PFSK-1 (cell line): ENCODE data around the gene APEH.

ENCODE experiments used
- FOXP2 ChIP-seq: optimal IDR thresholded peaks from 2 replicates; pipeline ENCODE3; 2011; ENCODE audit warnings: borderline replicate concordance, control low read depth, inconsistent platforms; ENCODE audit not compliant: insufficient read depth; ENCODE audit errors: extremely low read length, extremely low read depth
- POLR2AphosphoS5 ChIP-seq: IDR thresholded peaks from 2 replicates; pipeline ENCODE4 v1.6.1; 2012; ENCODE audit warnings: low read depth, mild to moderate bottlenecking, control low read depth, low read length, moderate library complexity
- SIN3A ChIP-seq: IDR thresholded peaks from 2 replicates; pipeline ENCODE4 v1.6.1; 2012; ENCODE audit warnings: mild to moderate bottlenecking, low read length, moderate library complexity, borderline replicate concordance; ENCODE audit not compliant: insufficient read depth
- TAF1 ChIP-seq: IDR thresholded peaks from 2 replicates; pipeline ENCODE4 v1.6.1; 2012; ENCODE audit warnings: low read length, control low read depth, borderline replicate concordance; ENCODE audit not compliant: insufficient read depth
- TF ChIP-seq, protein P1 (sequence below), 2 experiments: IDR thresholded peaks; 2 replicates each; pipeline versions ENCODE4 v1.6.1 to v1.8.0; 2011 to 2012; ENCODE audit warnings: low read depth in 2 of 2, low read length in 2 of 2, control low read depth in 1 of 2, inconsistent platforms in 1 of 2, mild to moderate bottlenecking in 1 of 2, moderate library complexity in 1 of 2; ENCODE audit not compliant: insufficient read depth in 1 of 2

APEH gene

DNA sequence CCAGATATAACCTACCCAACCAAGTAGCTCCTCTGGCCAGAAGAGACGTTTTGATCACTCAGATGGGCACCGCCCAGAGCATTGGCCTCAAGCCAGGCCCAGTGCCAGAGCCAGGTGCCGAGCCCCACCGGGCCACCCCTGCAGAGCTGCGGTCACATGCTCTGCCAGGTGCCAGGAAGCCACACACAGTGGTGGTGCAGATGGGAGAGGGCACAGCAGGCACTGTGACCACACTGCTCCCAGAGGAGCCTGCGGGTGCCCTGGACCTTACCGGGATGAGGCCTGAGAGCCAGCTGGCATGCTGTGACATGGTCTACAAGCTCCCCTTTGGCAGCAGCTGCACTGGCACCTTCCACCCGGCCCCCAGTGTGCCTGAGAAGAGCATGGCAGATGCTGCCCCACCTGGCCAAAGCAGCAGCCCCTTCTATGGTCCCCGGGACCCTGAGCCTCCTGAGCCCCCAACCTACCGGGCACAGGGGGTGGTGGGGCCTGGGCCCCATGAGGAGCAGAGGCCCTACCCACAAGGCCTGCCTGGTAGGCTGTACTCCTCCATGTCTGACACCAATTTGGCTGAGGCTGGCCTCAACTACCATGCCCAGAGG, 19.1 kb upstream of the APEH start:
- TF ChIP-seq TAF1 = no peak
- TF ChIP-seq FOXP2 = no peak
- TF ChIP-seq SIN3A = no peak
- TF ChIP-seq, protein P1, sequence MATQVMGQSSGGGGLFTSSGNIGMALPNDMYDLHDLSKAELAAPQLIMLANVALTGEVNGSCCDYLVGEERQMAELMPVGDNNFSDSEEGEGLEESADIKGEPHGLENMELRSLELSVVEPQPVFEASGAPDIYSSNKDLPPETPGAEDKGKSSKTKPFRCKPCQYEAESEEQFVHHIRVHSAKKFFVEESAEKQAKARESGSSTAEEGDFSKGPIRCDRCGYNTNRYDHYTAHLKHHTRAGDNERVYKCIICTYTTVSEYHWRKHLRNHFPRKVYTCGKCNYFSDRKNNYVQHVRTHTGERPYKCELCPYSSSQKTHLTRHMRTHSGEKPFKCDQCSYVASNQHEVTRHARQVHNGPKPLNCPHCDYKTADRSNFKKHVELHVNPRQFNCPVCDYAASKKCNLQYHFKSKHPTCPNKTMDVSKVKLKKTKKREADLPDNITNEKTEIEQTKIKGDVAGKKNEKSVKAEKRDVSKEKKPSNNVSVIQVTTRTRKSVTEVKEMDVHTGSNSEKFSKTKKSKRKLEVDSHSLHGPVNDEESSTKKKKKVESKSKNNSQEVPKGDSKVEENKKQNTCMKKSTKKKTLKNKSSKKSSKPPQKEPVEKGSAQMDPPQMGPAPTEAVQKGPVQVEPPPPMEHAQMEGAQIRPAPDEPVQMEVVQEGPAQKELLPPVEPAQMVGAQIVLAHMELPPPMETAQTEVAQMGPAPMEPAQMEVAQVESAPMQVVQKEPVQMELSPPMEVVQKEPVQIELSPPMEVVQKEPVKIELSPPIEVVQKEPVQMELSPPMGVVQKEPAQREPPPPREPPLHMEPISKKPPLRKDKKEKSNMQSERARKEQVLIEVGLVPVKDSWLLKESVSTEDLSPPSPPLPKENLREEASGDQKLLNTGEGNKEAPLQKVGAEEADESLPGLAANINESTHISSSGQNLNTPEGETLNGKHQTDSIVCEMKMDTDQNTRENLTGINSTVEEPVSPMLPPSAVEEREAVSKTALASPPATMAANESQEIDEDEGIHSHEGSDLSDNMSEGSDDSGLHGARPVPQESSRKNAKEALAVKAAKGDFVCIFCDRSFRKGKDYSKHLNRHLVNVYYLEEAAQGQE (IDR thresholded peaks at IDR 0.05; ENCODE audit: insufficient read depth in 1 of 2, low read depth in 2 of 2, low read length in 2 of 2) = no peak
- no peak for TF ChIP-seq POLR2AphosphoS5

DNA sequence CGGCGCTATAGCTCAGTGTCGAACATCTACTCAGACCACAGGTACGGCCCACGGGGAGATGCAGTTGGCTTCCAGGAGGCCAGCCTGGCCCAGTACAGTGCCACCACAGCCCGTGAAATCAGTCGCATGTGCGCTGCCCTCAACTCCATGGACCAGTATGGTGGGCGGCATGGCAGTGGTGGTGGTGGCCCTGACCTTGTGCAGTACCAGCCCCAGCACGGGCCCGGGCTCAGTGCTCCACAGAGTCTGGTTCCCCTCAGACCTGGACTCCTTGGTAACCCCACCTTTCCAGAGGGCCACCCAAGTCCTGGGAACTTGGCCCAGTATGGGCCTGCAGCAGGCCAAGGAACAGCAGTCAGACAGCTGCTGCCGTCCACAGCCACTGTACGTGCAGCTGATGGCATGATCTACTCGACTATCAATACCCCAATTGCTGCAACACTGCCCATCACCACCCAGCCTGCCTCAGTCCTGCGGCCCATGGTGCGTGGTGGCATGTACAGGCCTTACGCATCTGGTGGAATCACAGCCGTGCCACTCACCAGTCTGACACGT, 18.3 kb upstream of the APEH start:
- TF ChIP-seq POLR2AphosphoS5 (no peak), FOXP2 (no peak), TAF1 (no peak), SIN3A (no peak)
- TF ChIP-seq, protein P1 (IDR thresholded peaks at IDR 0.05; ENCODE audit: insufficient read depth in 1 of 2, low read depth in 2 of 2, low read length in 2 of 2) = no peak

DNA sequence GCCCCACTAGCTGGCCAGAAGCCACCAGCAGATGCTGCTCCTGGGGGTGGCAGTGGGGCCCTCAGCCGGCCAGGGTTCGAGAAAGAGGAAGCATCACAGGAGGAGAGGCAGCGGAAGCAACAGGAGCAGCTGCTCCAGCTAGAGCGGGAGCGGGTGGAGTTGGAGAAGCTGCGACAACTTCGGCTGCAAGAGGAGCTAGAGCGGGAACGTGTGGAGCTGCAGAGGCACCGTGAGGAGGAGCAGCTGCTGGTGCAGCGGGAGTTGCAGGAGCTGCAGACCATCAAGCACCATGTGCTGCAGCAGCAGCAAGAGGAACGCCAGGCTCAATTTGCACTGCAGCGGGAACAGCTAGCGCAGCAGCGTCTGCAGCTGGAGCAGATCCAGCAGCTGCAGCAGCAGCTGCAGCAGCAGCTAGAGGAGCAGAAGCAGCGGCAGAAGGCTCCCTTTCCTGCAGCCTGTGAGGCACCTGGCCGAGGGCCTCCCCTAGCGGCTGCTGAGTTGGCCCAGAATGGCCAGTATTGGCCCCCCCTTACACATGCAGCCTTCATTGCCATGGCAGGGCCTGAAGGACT, 17.5 kb upstream of the APEH start:
- TF ChIP-seq, protein P1 (IDR thresholded peaks at IDR 0.05; ENCODE audit: insufficient read depth in 1 of 2, low read depth in 2 of 2, low read length in 2 of 2) = no peak
- no peak for TF ChIP-seq FOXP2
- no peak for TF ChIP-seq POLR2AphosphoS5
- no peak for TF ChIP-seq TAF1
- no peak for TF ChIP-seq SIN3A

- TF ChIP-seq SIN3A = no peak
- TF ChIP-seq POLR2AphosphoS5 = no peak
- TF ChIP-seq TAF1 = no peak
- TF ChIP-seq, protein P1 (IDR thresholded peaks at IDR 0.05; ENCODE audit: insufficient read depth in 1 of 2, low read depth in 2 of 2, low read length in 2 of 2) = no peak
- TF ChIP-seq FOXP2 = no peak
These were observed 16.8 kb upstream of the APEH start for GRCh38 chr3:49657208-49657915.
